Activated naive CD4-positive, alpha-beta T cell (primary cell): Measurements from ENCODE around the gene MAGEB6B.
"Not testable (repeated sequence)": the region's sequence is repeated elsewhere in the genome, so short reads cannot be mapped to it uniquely, and the experiment has no call there.

Source experiments
- DNase-seq, 4 experiments: peaks; one replicate each; lab custom pipeline; 2025; lab: John Stamatoyannopoulos, UW

The MAGEB6B gene

GRCh38 chrX:26160301-26160700 is at the start of gene MAGEB6B:
TSS of gene MAGEB6B (plus strand) at chrX:26160601. CDS start at chrX:26160601, 0 bp downstream.
- no peak for DNase-seq

GRCh38 chrX:26138274-26138673 is 22.1 kb upstream of the MAGEB6B start, which contains the start of gene MAGEB18:
TSS of gene MAGEB18 (plus strand) at chrX:26138343. CDS start at chrX:26138986, 643 bp downstream.
- DNase-seq: no peak

- no peak for DNase-seq
Measured at GRCh38 chrX:26146024-26146423, 14.4 kb upstream of the MAGEB6B start.

- DNase-seq: no peak
Measured at GRCh38 chrX:26192204-26192603, 31.8 kb downstream of the MAGEB6B start, which contains the start of gene MAGEB6. TSS of gene MAGEB6 (plus strand) at chrX:26192440. CDS start at chrX:26193847, 1,407 bp downstream.

- no peak for DNase-seq
Measured at GRCh38 chrX:26203561-26203960, 43.2 kb downstream of the MAGEB6B start.

- not testable (repeated sequence) for DNase-seq
Measured at GRCh38 chrX:26204717-26205116, 44.3 kb downstream of the MAGEB6B start.

- DNase-seq: no peak
Measured at GRCh38 chrX:26208012-26208411, 47.6 kb downstream of the MAGEB6B start.
